Retinal pigment epithelial cell (primary cell): ENCODE measurements around the gene SIRPB1.

Experiments
- DNase-seq: peaks from one replicate; pipeline ENCODE4 v3.0.0-alpha.2; 2010; ENCODE audit warnings: low read depth
- H3K4me3 ChIP-seq: 2 replicates; pipeline ENCODE4 v1.5.1; 2011; ENCODE audit warnings: mild to moderate bottlenecking, low read length, control low read depth, moderate library complexity
- TF ChIP-seq, protein P1 (sequence below): conservative IDR thresholded peaks from 2 replicates; pipeline ENCODE4 v1.5.1; 2011; ENCODE audit warnings: low read depth, low read length, control low read depth, inconsistent platforms

The SIRPB1 gene

DNA sequence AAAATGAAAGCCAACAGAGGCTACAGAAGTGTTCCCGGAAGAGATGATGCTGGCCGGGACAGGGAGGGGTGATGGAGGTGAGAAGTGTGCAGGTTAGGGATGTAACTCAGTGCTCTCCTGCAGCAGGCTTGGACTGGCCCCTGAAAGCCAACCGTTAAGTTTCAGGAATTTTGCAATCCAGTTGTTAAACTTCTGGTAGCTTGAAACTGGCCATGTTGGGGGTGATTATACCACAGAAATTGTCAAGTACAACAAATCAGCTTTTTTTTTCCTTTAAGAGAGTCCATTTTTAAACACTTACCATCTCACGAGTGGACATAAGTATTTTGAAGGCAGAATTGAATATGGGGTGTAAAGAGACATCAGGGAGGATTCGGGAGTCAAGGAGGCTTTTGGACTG, 8.8 kb upstream of the SIRPB1 start:
- H3K4me3 ChIP-seq, result no peak overlapping the region
- TF ChIP-seq, protein P1, sequence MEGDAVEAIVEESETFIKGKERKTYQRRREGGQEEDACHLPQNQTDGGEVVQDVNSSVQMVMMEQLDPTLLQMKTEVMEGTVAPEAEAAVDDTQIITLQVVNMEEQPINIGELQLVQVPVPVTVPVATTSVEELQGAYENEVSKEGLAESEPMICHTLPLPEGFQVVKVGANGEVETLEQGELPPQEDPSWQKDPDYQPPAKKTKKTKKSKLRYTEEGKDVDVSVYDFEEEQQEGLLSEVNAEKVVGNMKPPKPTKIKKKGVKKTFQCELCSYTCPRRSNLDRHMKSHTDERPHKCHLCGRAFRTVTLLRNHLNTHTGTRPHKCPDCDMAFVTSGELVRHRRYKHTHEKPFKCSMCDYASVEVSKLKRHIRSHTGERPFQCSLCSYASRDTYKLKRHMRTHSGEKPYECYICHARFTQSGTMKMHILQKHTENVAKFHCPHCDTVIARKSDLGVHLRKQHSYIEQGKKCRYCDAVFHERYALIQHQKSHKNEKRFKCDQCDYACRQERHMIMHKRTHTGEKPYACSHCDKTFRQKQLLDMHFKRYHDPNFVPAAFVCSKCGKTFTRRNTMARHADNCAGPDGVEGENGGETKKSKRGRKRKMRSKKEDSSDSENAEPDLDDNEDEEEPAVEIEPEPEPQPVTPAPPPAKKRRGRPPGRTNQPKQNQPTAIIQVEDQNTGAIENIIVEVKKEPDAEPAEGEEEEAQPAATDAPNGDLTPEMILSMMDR, result no peak
- no peak for DNase-seq

DNA sequence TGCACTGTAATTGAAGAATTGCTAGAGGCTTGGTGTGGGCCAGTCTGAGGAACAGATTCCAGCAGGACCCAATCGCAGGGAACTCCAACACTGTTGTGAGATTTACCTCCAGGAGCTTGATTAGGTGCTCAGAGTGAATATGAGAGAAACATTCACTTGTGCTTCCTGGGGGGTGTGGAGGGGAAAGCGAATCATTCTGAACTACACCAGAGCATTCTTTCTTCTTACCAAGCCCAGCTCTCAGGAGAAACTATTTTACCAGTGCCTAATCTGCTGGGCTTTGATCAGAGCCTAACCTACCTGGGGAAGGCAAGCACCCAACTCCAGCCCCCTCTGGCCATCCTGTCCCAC, 7.4 kb upstream of the SIRPB1 start:
- H3K4me3 ChIP-seq, result no peak overlapping the region
- TF ChIP-seq, protein P1, result no peak
- no peak for DNase-seq

DNA sequence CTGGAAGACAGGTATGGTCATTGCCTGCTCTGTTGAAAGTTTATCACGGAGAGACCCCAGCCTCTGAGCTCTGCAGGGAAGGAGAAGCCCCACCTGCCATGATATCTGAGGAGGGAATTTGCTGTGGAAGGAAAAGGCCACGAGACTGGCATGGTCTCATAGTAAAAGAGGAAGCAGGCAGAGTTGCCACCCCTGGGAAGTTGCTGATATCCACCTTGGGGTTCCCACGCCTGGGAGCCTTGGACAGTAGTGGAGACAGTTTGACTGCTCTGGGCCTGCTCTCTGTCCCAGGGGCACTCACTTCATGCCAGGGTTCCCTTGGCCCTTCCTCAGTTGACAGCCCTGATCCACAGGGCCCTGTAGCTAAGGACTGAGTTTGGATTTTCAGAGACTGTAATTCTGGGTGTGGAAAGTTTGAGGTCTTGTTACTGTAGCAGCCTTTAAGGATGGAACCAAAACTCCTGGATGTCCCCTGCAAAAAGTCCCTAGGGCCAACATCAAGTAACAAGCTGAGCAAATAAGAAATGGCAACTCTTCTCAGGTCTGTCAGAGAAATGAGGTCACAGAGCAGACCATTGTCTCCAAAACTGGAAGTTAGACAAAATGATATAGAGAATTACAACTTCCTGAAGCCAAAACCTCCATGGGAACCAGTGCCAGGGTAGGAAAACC, 6.9 kb upstream of the SIRPB1 start:
- no peak for DNase-seq
- TF ChIP-seq, protein P1, result no peak
- H3K4me3 ChIP-seq, result no peak overlapping the region

DNA sequence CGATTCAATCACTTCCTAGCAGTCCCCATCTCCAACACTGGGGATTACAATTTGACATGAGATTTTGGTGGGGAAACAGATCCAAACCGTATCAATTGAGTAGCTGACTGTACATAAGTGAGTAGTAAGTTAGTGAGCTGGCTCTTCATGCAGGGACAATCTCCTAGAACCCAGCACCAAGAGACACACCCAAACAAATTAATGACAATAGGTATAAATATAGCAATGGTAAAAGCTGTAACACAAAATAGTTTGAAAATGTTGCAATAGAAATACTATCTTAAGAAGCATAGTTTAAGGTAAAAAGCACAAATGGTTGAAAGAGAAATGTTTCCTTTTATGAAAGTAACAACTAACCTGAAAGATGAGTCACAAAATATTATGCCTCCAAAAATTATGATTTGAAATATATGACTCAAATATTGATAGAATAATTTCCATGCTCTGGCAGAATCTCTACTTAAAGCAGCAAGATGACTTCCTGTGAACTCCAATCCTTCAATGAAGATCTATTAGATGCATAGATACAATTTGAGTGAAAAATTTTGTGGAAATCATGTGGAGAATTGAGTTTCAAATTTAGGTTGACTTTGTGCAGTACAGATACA, 5.4 kb upstream of the SIRPB1 start:
- TF ChIP-seq, protein P1, result no peak
- DNase-seq, result no peak
- no peak overlapping the region for H3K4me3 ChIP-seq

DNA sequence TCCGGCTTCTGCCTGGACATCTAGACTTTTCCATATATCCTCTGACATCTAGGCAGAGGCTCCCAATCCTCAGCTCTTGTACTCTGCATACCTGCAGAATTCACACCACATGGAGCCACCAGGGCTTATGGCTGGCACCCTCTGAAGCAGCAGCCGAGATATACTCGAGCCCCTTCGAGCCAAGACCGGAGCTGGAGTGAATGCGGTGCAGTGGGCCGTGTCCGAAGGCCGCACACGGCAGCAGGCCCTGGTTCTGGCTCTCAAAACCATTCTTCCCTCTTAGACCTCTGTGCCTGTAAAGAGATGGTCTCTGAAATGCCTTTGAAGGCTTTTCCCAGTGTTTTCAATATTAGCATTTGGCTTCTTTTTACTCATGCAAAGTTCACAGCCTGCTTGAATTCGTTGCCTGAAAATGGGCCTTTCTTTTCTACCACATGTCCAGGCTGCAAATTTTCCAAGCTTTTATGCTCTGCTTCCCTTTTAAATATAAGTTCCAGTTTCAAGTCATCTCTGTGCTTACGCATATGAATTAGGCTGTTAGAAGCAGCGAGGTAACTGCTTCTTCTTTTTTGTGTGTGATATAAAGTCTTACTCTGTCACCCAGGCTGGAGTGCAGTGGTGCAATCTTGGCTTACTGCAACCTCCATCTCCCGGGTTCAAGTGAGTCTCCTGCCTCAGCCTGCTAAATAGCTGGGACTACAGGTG, 3.8 kb upstream of the SIRPB1 start:
- H3K4me3 ChIP-seq, result no peak overlapping the region
- no peak for DNase-seq
- TF ChIP-seq, protein P1, result no peak

DNA sequence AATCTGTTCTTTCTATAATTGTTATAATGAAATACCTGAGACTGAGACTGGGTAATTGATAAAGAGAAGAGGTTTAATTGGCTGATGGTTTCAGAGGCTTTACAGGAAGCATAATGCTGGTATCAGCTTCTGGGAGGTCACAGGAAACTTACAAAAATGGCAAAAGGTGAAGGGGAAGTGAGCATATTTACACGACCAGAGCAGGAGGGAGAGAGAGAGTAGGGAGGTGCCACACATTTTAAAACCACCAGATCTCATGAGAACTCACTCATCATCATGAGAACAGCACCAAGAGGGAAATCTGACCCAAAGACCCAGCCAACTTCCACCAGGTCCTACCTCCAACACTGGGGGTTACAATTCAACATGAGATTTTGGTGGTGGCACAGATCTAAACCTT, 2.6 kb upstream of the SIRPB1 start:
- TF ChIP-seq, protein P1, result no peak
- DNase-seq, result no peak
- no peak overlapping the region for H3K4me3 ChIP-seq

DNA sequence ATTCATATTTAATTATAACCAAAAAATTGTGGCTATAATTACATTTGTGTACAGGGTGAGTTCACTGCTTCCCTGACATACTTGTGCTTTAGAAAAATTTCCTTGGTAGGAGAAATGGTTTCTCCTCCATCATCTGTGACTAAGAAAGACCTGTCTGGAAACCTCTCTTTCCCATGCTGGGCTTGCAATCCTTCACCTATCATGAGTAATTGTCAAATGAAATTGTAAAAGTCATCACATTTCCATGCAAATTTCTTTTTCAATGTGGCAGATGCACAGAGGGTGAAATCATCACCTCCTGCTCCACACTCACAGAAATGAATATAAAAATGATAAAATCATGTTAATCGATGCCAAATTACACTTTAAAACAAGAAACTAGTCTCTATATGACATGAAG, 1.5 kb upstream of the SIRPB1 start:
- TF ChIP-seq, protein P1, result no peak
- DNase-seq, result no peak
- H3K4me3 ChIP-seq, result no peak overlapping the region
